GM23338 (cell line): Measurements from ENCODE around the gene MBLAC1. TPM values are rescaled to one million over a fixed set of nuclear protein-coding genes. Genes with fewer than 3 reads are reported as not detected.

ENCODE experiments used
- ATAC-seq: fragments of 200-7000 bp; cut with Tn5 transposase; 3 replicates; pipeline ENCODE4 v1.9.1; 2020
- DNase-seq: peaks from one replicate; pipeline ENCODE4 v3.0.0-alpha.2; 2015; ENCODE audit warnings: low spot score
- H2AFZ ChIP-seq: fragments of 200-600 bp; sonication (generic); 2 replicates; pipeline ENCODE4 v1.8.0; 2016; ENCODE audit warnings: antibody characterized with exemption, mild to moderate bottlenecking, moderate library complexity
- H3F3A ChIP-seq: fragments of 200-600 bp; sonication (generic); replicated peaks from 2 replicates; pipeline ENCODE4 v1.8.0; 2017; ENCODE audit warnings: antibody characterized with exemption, mixed run types, low read depth
- H3K27ac ChIP-seq: fragments of 200-600 bp; sonication (generic); 2 replicates; pipeline ENCODE4 v1.6.1; 2016; ENCODE audit warnings: low read depth
- H3K27me3 ChIP-seq: fragments of 200-600 bp; sonication (generic); 2 replicates; pipeline ENCODE4 v1.8.0; 2016; ENCODE audit warnings: mild to moderate bottlenecking, mixed run types, moderate library complexity; ENCODE audit not compliant: insufficient read depth
- H3K36me3 ChIP-seq: fragments of 200-600 bp; sonication (generic); 2 replicates; pipeline ENCODE4 v1.8.0; 2016; ENCODE audit warnings: mild to moderate bottlenecking; ENCODE audit not compliant: insufficient read depth
- H3K4me1 ChIP-seq: fragments of 200-600 bp; sonication (generic); 2 replicates; pipeline ENCODE4 v1.8.0; 2016; ENCODE audit warnings: mild to moderate bottlenecking, moderate library complexity; ENCODE audit not compliant: insufficient read depth
- H3K4me2 ChIP-seq: fragments of 200-600 bp; sonication (generic); 2 replicates; pipeline ENCODE4 v1.7.1; 2017; ENCODE audit warnings: mixed run types
- H3K4me3 ChIP-seq: fragments of 200-600 bp; sonication (generic); 2 replicates; pipeline ENCODE4 v1.6.1; 2016; ENCODE audit warnings: mixed run types
- H3K79me2 ChIP-seq: fragments of 200-600 bp; sonication (generic); replicated peaks from 2 replicates; pipeline ENCODE4 v1.8.0; 2017; ENCODE audit warnings: mild to moderate bottlenecking; ENCODE audit not compliant: insufficient read depth
- H3K9me2 ChIP-seq: fragments of 200-600 bp; sonication (generic); 2 replicates; pipeline ENCODE4 v1.8.0; 2017; ENCODE audit not compliant: insufficient read depth
- H4K20me1 ChIP-seq: fragments of 200-600 bp; sonication (generic); replicated peaks from 2 replicates; pipeline ENCODE4 v1.8.0; 2017; ENCODE audit warnings: mild to moderate bottlenecking; ENCODE audit not compliant: insufficient read depth
- H3K27ac Mint-ChIP-seq: 2 replicates; pipeline ENCODE4 v1.8.0; 2020; ENCODE audit warnings: inconsistent platforms, mild to moderate bottlenecking, moderate library complexity, mixed read lengths
- H3K27me3 Mint-ChIP-seq: 3 replicates; pipeline ENCODE4 v1.8.0; 2022; ENCODE audit warnings: low read depth, mild to moderate bottlenecking, moderate library complexity, mixed read lengths, inconsistent platforms; ENCODE audit not compliant: insufficient read depth, poor library complexity
- H3K36me3 Mint-ChIP-seq: 3 replicates; pipeline ENCODE4 v1.8.0; 2021; ENCODE audit warnings: low read depth, mild to moderate bottlenecking, inconsistent platforms, moderate library complexity, mixed read lengths
- H3K4me1 Mint-ChIP-seq: 3 replicates; pipeline ENCODE4 v1.8.0; 2020; ENCODE audit warnings: mild to moderate bottlenecking, inconsistent platforms, mixed read lengths
- H3K4me3 Mint-ChIP-seq: 3 replicates; pipeline ENCODE4 v1.8.0; 2021; ENCODE audit warnings: moderate library complexity, mild to moderate bottlenecking, inconsistent platforms, mixed read lengths
- H3K9me3 Mint-ChIP-seq: 3 replicates; pipeline ENCODE4 v1.8.0; 2020; ENCODE audit warnings: moderate library complexity, mild to moderate bottlenecking, inconsistent platforms, mixed read lengths
- CREB1 ChIP-seq: fragments of 250-450 bp; sonication (Bioruptor Pico); IDR thresholded peaks from 2 replicates; pipeline ENCODE4 v1.5.0; 2020; ENCODE audit warnings: low read depth, mild to moderate bottlenecking, moderate library complexity
- JUNB ChIP-seq: IDR thresholded peaks from one replicate; pipeline ENCODE4 v1.6.1; 2016; ENCODE audit warnings: antibody characterized with exemption; ENCODE audit not compliant: unreplicated experiment
- NANOG ChIP-seq: IDR thresholded peaks from 2 replicates; pipeline ENCODE4 v1.6.1; 2016; ENCODE audit warnings: antibody characterized with exemption, borderline replicate concordance
- POLR2AphosphoS5 ChIP-seq: IDR thresholded peaks from 2 replicates; pipeline ENCODE4 v1.6.1; 2016; ENCODE audit warnings: antibody characterized with exemption, low read depth
- REST ChIP-seq: IDR thresholded peaks from one replicate; pipeline ENCODE4 v1.6.1; 2018; ENCODE audit warnings: antibody characterized with exemption; ENCODE audit not compliant: unreplicated experiment
- STAT1 ChIP-seq: IDR thresholded peaks from one replicate; pipeline ENCODE4 v1.6.1; 2016; ENCODE audit warnings: antibody characterized with exemption; ENCODE audit not compliant: unreplicated experiment
- ZNF462 ChIP-seq: fragments of 250-450 bp; sonication (Bioruptor Pico); IDR thresholded peaks from 2 replicates; pipeline ENCODE4 v1.5.0; 2020; ENCODE audit warnings: mild to moderate bottlenecking, moderate library complexity
- polyA plus RNA-seq: library from polyadenylated mRNA; unstranded; fragments of >200 nt; fragmentation: Nextera tagmentation; extraction: Ambion mirVana; gene quantifications from 2 replicates; pipeline ENCODE4 v1.2.1, GENCODE V29; 2016
- total RNA-seq: library from RNA; depleted of rRNA; stranded (reverse); fragments of >200 nt; shearing (Covaris generic); gene quantifications from 2 replicates; pipeline ENCODE4 v1.2.3, GENCODE V29; 2014
- TF ChIP-seq, protein P1 (sequence below): IDR thresholded peaks from 2 replicates; pipeline ENCODE4 v1.6.1; 2016; ENCODE audit warnings: antibody characterized with exemption
- TF ChIP-seq, protein P2 (sequence below), 2 experiments: fragments of 200-600 bp in 1 of 2; sonication (generic) in 1 of 2; conservative IDR thresholded peaks; 2 replicates each; pipeline versions ENCODE4 v1.5.1 to v1.6.1; 2016 to 2017; ENCODE audit warnings: antibody characterized with exemption in 2 of 2, low read depth in 2 of 2, mild to moderate bottlenecking in 2 of 2, moderate library complexity in 1 of 2

MBLAC1 gene
- total and polyA plus RNA-seq, 2 experiments from 2014 or later, result 2.7 to 5.7 TPM

- no peak for TF ChIP-seq ZNF462
- TF ChIP-seq, protein P1, sequence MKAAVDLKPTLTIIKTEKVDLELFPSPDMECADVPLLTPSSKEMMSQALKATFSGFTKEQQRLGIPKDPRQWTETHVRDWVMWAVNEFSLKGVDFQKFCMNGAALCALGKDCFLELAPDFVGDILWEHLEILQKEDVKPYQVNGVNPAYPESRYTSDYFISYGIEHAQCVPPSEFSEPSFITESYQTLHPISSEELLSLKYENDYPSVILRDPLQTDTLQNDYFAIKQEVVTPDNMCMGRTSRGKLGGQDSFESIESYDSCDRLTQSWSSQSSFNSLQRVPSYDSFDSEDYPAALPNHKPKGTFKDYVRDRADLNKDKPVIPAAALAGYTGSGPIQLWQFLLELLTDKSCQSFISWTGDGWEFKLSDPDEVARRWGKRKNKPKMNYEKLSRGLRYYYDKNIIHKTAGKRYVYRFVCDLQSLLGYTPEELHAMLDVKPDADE, result no peak
- no peak for TF ChIP-seq JUNB
- TF ChIP-seq STAT1, result no peak
- no peak for TF ChIP-seq NANOG
These were observed 40.5 kb downstream of the MBLAC1 start (continued) for GRCh38 chr7:100166970-100167911.

DNA sequence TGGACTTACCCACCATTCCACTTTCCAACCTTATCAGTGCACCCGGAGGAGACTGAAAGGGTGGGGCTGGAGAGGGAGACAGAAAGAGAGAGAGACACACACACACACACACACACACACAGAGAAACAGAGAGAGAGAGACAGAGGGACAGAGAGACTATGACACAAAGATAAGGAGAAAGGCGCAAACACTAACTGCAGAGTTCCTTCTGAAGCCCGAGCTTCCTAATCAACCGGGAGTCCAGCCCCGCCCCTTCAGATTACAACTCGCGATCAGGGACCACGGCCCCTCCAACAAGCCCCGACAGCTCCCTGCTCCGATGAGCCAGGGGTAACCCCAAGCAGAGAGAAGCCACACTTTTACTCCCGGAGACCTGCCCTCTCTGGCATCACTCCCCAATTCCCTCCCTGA is 41.2 kb downstream of the MBLAC1 start:
- Mint-ChIP-seq H3K27me3 (peaks cover 43% of the 10 kb centered on the region), H3K36me3 (no peaks in the 10 kb centered on the region; the same call in 2 of the 3 replicates), H3K4me3 (peak overlapping the region; percentile 83), H3K9me3 (no peaks in the 10 kb centered on the region), H3K27ac (no peak overlapping the region), H3K4me1 (peaks cover 50% of the 10 kb centered on the region)
- ATAC-seq (peak; percentile 4), DNase-seq (peak; percentile 63)
- H3K4me2 ChIP-seq, result peak overlapping the region; percentile 90
- no peaks in the 10 kb centered on the region for H3K9me2 ChIP-seq
- H3K27me3 ChIP-seq, result peaks cover 16% of the 10 kb centered on the region
- H3K79me2 ChIP-seq, result no peaks in the 10 kb centered on the region
- H3K4me1 ChIP-seq, result peaks cover 35% of the 10 kb centered on the region
- peak overlapping the region; percentile 73 for H3K4me3 ChIP-seq
- no peaks in the 10 kb centered on the region for H3K36me3 ChIP-seq
- H3F3A ChIP-seq, result peaks cover 28% of the 10 kb centered on the region
- H3K27ac ChIP-seq, result no peak overlapping the region
- peak overlapping the region; percentile 57 for H2AFZ ChIP-seq
- H4K20me1 ChIP-seq, result no peaks in the 10 kb centered on the region; the same call in 1 of the 2 replicates
- TF ChIP-seq, protein P1, result no peak
- no peak for TF ChIP-seq STAT1
- TF ChIP-seq REST, result no peak
- TF ChIP-seq, protein P2, sequence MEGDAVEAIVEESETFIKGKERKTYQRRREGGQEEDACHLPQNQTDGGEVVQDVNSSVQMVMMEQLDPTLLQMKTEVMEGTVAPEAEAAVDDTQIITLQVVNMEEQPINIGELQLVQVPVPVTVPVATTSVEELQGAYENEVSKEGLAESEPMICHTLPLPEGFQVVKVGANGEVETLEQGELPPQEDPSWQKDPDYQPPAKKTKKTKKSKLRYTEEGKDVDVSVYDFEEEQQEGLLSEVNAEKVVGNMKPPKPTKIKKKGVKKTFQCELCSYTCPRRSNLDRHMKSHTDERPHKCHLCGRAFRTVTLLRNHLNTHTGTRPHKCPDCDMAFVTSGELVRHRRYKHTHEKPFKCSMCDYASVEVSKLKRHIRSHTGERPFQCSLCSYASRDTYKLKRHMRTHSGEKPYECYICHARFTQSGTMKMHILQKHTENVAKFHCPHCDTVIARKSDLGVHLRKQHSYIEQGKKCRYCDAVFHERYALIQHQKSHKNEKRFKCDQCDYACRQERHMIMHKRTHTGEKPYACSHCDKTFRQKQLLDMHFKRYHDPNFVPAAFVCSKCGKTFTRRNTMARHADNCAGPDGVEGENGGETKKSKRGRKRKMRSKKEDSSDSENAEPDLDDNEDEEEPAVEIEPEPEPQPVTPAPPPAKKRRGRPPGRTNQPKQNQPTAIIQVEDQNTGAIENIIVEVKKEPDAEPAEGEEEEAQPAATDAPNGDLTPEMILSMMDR (conservative IDR thresholded peaks at IDR 0.05; ENCODE audit: low read depth in 2 of 2), result no peak
- TF ChIP-seq CREB1 (CRISPR knock-in tag), result no peak
- no peak for TF ChIP-seq NANOG
- no peak for TF ChIP-seq POLR2AphosphoS5
